GM15510 (cell line): ENCODE results near the gene GPR153.

Experiments used
- POLR2A ChIP-seq: IDR thresholded peaks from 3 replicates; pipeline ENCODE4 v1.6.1; 2011; ENCODE audit warnings: borderline replicate concordance; ENCODE audit not compliant: insufficient read length; ENCODE audit errors: extremely low read depth

The GPR153 gene

GRCh38 chr1:6275826-6276782 is 15.2 kb upstream of the GPR153 start:
- no peak for TF ChIP-seq POLR2A

GRCh38 chr1:6274622-6275139 is 13.8 kb upstream of the GPR153 start:
- TF ChIP-seq POLR2A: no peak

GRCh38 chr1:6274102-6274501 is 13.2 kb upstream of the GPR153 start:
- no peak for TF ChIP-seq POLR2A

GRCh38 chr1:6273380-6273891 is 12.5 kb upstream of the GPR153 start:
- TF ChIP-seq POLR2A: no peak

GRCh38 chr1:6272868-6273267 is 12.0 kb upstream of the GPR153 start:
- no peak for TF ChIP-seq POLR2A

- no peak for TF ChIP-seq POLR2A
Measured at GRCh38 chr1:6272452-6272851, 11.6 kb upstream of the GPR153 start.

- TF ChIP-seq POLR2A: no peak
Measured at GRCh38 chr1:6271554-6271953, 10.7 kb upstream of the GPR153 start.

GRCh38 chr1:6271006-6271405 is 10.1 kb upstream of the GPR153 start:
- no peak for TF ChIP-seq POLR2A

GRCh38 chr1:6270401-6270800 is 9.5 kb upstream of the GPR153 start:
- no peak for TF ChIP-seq POLR2A

- TF ChIP-seq POLR2A: no peak
Measured at GRCh38 chr1:6269720-6270400, 9.0 kb upstream of the GPR153 start.

- TF ChIP-seq POLR2A: no peak
Measured at GRCh38 chr1:6269296-6269695, 8.4 kb upstream of the GPR153 start.

- TF ChIP-seq POLR2A: no peak
Measured at GRCh38 chr1:6268415-6268814, 7.5 kb upstream of the GPR153 start.

GRCh38 chr1:6267686-6268322 is 6.9 kb upstream of the GPR153 start:
- no peak for TF ChIP-seq POLR2A

GRCh38 chr1:6266641-6267040 is 5.7 kb upstream of the GPR153 start:
- TF ChIP-seq POLR2A: no peak

- no peak for TF ChIP-seq POLR2A
Measured at GRCh38 chr1:6265151-6265550, 4.3 kb upstream of the GPR153 start.
